Left ventricle myocardium inferior (tissue), 1 donor: Measurements from ENCODE around the gene ITGB1BP2. TPM values are rescaled to one million over a fixed set of nuclear protein-coding genes. Genes with fewer than 3 reads are reported as not detected.
"Not testable (repeated sequence)": the region's sequence is repeated elsewhere in the genome, so short reads cannot be mapped to it uniquely, and the experiment has no call there.

Experiments
- DNase-seq: peaks from one replicate; pipeline ENCODE4 v3.0.0-alpha.2; 2020
- H3K27ac ChIP-seq: fragments of 200-600 bp; replicated peaks from 2 replicates; pipeline ENCODE4 v1.8.0; 2021
- H3K27me3 ChIP-seq: fragments of 200-600 bp; 2 replicates; pipeline ENCODE4 v1.8.0; 2021; ENCODE audit warnings: low read depth
- H3K36me3 ChIP-seq: fragments of 200-600 bp; 2 replicates; pipeline ENCODE4 v1.8.0; 2021
- H3K4me1 ChIP-seq: fragments of 200-600 bp; 2 replicates; pipeline ENCODE4 v1.8.0; 2021
- H3K4me3 ChIP-seq: fragments of 200-600 bp; 2 replicates; pipeline ENCODE4 v1.8.0; 2021; ENCODE audit warnings: mild to moderate bottlenecking, moderate library complexity
- H3K9me3 ChIP-seq: fragments of 200-600 bp; replicated peaks from 2 replicates; pipeline ENCODE4 v1.8.0; 2021
- intact Hi-C: fragments of 100-400 bp; cut with micrococcal nuclease; formaldehyde crosslinking; loops from one replicate; pipeline ENCODE4 v1.11.0; 2022
- total RNA-seq: library from RNA; stranded (reverse); fragmentation: NEBNext Ultra II Directional; extraction: Animal tissue kit (Norgen Biotek cat#: 25700); gene quantifications from one replicate; pipeline ENCODE4 v1.2.1, GENCODE V29; 2021
- TF ChIP-seq, protein P1 (sequence below): fragments of 200-600 bp; IDR thresholded peaks from 2 replicates; pipeline ENCODE4 v1.8.0; 2021; ENCODE audit warnings: antibody characterized with exemption, mild to moderate bottlenecking, borderline replicate concordance
- donor health status: DM: no; HTN: yes; CAD: no; lungs with severe emphysema.

Gene ITGB1BP2
- total RNA-seq, 1 donor from 2014 or later, result 111 TPM

DNA sequence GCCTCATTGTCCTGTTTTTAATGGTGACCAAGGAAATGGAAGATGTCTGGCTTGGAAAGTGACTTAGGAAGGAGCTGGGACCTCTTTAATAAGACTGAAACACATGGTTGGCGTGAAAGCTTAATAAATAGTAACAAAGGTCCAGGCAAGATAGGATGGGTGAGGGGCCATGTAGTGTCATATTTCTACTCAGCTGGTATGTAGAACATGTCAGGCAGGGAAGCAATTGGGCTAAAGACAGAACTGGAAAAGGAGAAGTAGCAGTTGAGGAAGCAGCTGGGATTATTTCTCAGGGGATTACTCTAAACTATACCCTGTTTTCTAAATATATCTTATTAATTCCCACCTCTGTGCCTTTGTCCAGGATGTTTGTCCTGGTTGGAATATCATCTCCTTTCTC lies 18.6 kb downstream of the ITGB1BP2 start:
- H3K4me1 ChIP-seq, result no peaks in the 10 kb centered on the region
- H3K4me3 ChIP-seq, result no peak overlapping the region
- no peak for DNase-seq
- H3K27ac ChIP-seq, result no peak overlapping the region
- no peaks in the 10 kb centered on the region for H3K36me3 ChIP-seq
- TF ChIP-seq, protein P1, sequence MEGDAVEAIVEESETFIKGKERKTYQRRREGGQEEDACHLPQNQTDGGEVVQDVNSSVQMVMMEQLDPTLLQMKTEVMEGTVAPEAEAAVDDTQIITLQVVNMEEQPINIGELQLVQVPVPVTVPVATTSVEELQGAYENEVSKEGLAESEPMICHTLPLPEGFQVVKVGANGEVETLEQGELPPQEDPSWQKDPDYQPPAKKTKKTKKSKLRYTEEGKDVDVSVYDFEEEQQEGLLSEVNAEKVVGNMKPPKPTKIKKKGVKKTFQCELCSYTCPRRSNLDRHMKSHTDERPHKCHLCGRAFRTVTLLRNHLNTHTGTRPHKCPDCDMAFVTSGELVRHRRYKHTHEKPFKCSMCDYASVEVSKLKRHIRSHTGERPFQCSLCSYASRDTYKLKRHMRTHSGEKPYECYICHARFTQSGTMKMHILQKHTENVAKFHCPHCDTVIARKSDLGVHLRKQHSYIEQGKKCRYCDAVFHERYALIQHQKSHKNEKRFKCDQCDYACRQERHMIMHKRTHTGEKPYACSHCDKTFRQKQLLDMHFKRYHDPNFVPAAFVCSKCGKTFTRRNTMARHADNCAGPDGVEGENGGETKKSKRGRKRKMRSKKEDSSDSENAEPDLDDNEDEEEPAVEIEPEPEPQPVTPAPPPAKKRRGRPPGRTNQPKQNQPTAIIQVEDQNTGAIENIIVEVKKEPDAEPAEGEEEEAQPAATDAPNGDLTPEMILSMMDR, result no peak
- H3K9me3 ChIP-seq, result no peaks in the 10 kb centered on the region
- H3K27me3 ChIP-seq, result no peaks in the 10 kb centered on the region
- intact Hi-C loops, result no loop called here

DNA sequence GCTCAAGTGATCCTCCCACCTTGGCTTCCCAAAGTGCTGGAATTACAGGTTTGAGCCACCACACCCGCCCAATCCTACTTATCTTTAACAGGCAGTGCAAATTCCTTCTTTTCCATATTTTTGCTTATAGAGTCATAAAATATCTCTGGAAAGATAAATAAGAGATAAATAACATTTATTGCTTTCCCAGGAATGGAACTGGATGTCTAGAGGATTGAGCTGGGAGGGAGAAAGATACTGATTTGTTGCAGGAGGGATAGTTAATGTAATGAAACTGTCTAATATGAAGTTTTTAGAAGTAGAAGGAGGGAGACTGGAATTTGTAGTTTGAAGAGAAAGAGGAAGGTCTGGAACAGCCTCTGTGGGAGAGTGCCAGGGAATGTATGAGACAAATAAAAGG lies 20.2 kb downstream of the ITGB1BP2 start:
- DNase-seq, result no peak
- Histone ChIP-seq H3K9me3 (peaks cover 7% of the 10 kb centered on the region), H3K36me3 (no peaks in the 10 kb centered on the region), H3K4me3 (no peak overlapping the region), H3K4me1 (no peaks in the 10 kb centered on the region), H3K27ac (no peak overlapping the region), H3K27me3 (no peaks in the 10 kb centered on the region)
- intact Hi-C loops, result no loop called here
- TF ChIP-seq, protein P1, result no peak

DNA sequence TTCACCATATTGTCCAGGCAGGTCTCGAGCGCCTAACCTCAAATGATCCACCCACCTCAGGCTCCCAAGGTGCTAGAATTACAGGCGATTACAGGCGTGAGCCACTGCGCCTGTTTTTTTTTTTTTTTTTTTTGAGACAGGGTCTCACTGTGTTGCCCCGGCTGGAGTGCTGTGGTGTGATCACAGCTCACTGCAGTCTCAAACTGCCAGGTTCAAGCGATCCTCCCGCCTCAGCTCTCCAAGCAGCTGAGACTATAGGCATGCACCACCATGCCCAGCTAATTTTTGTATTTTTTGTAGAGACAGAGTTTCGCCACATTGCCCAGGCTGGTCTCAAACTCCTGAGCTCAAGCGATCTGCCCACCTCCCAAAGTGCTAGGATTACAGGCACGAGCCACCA lies 22.9 kb downstream of the ITGB1BP2 start:
- intact Hi-C loops, H3K36me3 ChIP-seq, H3K4me3 ChIP-seq, DNase-seq, H3K27ac ChIP-seq, H3K4me1 ChIP-seq, H3K27me3 ChIP-seq: not testable (repeated sequence)
- H3K9me3 ChIP-seq, result peaks cover 12% of the 10 kb centered on the region

DNA sequence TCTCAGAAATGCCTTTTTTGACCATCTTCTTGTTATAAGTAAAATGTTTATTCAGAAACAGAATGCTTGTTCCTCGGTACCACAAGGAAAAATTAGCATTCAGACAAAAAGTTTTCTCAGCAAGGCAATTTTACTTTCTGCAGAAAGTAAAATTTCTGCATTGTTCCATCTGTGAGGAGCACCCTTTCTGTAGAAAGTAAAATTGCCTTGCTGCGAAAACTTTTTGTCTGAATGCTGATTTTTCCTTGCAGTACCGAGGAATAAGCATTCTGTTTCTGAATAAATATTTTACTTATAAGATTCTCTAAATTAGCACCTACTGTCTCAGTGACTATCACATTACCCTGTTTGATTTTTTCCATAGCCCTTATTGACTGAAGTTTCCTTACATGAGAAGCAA lies 24.8 kb downstream of the ITGB1BP2 start:
- Histone ChIP-seq H3K27me3 (no peaks in the 10 kb centered on the region), H3K27ac (no peak overlapping the region), H3K9me3 (peaks cover 12% of the 10 kb centered on the region), H3K36me3 (no peaks in the 10 kb centered on the region), H3K4me3 (no peak overlapping the region), H3K4me1 (no peaks in the 10 kb centered on the region)
- no peak for DNase-seq
- TF ChIP-seq, protein P1, result no peak
- intact Hi-C loops, result no loop called here

DNA sequence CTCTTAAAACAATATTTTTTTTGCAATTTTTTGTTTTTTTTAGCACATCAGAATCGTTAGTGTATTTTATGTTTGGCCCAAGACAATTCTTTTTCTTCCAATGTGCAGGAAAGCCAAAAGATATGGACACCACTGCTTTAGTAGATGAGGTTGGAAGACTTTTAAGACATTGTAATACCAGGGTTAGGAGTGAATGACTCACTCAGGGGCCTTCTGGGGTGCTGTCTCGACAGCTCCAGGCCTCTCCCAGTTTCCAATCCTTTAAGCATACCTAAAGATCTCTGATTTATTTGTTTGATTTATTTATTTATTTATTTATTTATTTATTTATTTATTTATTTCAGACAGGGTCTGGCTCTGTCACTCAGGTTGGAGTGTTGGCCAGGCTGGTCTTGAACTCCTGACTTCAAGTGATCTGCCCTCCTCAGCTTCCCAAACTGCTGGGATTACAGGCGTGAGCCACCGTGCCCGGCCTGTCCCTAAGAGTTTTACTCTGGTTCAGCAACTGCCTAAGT lies 47.7 kb downstream of the ITGB1BP2 start:
- intact Hi-C loops, DNase-seq, H3K4me3 ChIP-seq, H3K36me3 ChIP-seq, H3K4me1 ChIP-seq, H3K27me3 ChIP-seq, H3K9me3 ChIP-seq, H3K27ac ChIP-seq: not testable (repeated sequence)

DNA sequence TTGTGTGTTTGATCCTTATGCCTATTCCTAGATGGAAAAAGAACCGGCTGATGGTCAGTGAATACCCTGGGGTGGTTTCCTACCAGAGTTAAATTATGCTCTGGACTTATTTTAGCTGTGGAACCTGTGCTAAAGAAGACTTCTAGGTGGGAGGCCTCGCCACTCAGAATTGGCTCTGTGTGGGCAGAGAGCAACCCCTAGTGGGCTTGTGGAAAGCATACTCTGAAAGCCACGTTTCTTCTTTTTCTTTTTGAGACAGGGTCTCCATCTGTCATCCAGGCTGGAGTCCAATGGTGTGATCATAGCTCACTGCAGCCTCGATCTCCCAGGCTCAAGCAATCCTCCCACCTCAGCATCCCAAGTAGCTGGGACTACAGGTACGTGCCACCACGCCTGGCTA lies 48.3 kb downstream of the ITGB1BP2 start:
- H3K27ac ChIP-seq, H3K4me3 ChIP-seq, H3K4me1 ChIP-seq, intact Hi-C loops, DNase-seq, H3K36me3 ChIP-seq, H3K9me3 ChIP-seq, H3K27me3 ChIP-seq: not testable (repeated sequence)

DNA sequence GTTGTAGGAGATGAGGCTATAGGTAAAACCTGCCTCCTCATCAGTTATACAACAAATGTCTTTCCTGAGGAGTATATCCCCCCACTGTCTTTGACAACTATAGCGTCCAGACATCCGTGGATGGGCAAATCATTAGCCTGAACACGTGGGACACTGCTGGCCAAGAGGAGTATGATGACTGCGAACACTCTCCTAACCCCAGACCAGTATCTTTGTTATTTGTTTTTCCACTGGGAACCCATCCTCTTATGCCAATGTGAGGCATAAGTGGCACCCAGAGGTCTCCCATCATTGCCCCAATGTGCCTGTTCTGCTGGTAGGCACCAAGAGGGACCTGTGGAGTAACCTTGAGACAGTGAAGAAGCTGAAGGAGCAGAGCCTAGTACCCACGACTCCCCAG lies 50.9 kb downstream of the ITGB1BP2 start:
- not testable (repeated sequence) for H3K4me3 ChIP-seq

More for the DNA sequence above, 50.9 kb downstream of the ITGB1BP2 start:
- H3K36me3 ChIP-seq, intact Hi-C loops, H3K4me1 ChIP-seq, H3K27ac ChIP-seq, H3K9me3 ChIP-seq, DNase-seq, H3K27me3 ChIP-seq: not testable (repeated sequence)

Other genes with a start within 250 kb of the ITGB1BP2 start
- gene SNX12, start 233.4 kb upstream of the ITGB1BP2 start, total RNA-seq, result 42.7 TPM
- gene FOXO4, start 205.9 kb upstream of the ITGB1BP2 start, total RNA-seq, result 39.5 TPM
- gene CXorf65, start 195.0 kb upstream of the ITGB1BP2 start, total RNA-seq, result not detected
- gene IL2RG, start 190.2 kb upstream of the ITGB1BP2 start, total RNA-seq, result 0.99 TPM
- 23.2 TPM for gene MED12, start 183.2 kb upstream of the ITGB1BP2 start, total RNA-seq
- gene NLGN3, start 156.9 kb upstream of the ITGB1BP2 start, total RNA-seq, result 0.41 TPM
- gene GJB1, start 78.5 kb upstream of the ITGB1BP2 start, total RNA-seq, result not detected
- gene ZMYM3, start 47.6 kb upstream of the ITGB1BP2 start, total RNA-seq, result 14.3 TPM
- 99.2 TPM for gene NONO, start 18.1 kb upstream of the ITGB1BP2 start, total RNA-seq
- 15.9 TPM for gene TAF1, start 64.6 kb downstream of the ITGB1BP2 start, total RNA-seq
- gene OGT, start 231.4 kb downstream of the ITGB1BP2 start, total RNA-seq, result 83.8 TPM